Prostate gland (tissue), 2 donors: ENCODE results near the gene PRR19. TPM values are rescaled to one million over a fixed set of nuclear protein-coding genes. Genes with fewer than 3 reads are reported as not detected.
A peak's percentile ranks its signal among the peaks of the same experiment; 100 is the strongest.

ENCODE experiments used
- DNase-seq: peaks from one replicate; pipeline ENCODE4 v3.0.0-alpha.2; 2019; ENCODE audit warnings: low spot score
- H3K27ac ChIP-seq, 2 donors: fragments of 200-600 bp; sonication (generic); 2 replicates each; pipeline ENCODE4 v1.5.1; 2017 to 2019
- H3K27me3 ChIP-seq: fragments of 200-600 bp; sonication (generic); replicated peaks from 2 replicates; pipeline ENCODE4 v1.5.1; 2019; ENCODE audit not compliant: insufficient read depth
- H3K36me3 ChIP-seq, 2 donors: fragments of 200-600 bp; sonication (generic); 1 replicate in 1 of 2; 2 replicates in 1 of 2; pipeline versions ENCODE4 v1.5.1 to v1.8.1; 2017 to 2019
- H3K4me1 ChIP-seq: fragments of 200-600 bp; sonication (generic); replicated peaks from 2 replicates; pipeline ENCODE4 v1.5.1; 2019
- H3K4me3 ChIP-seq, 2 donors: fragments of 200-600 bp; sonication (generic); 2 replicates each; pipeline ENCODE4 v1.5.1; 2017 to 2019
- H3K9me3 ChIP-seq: fragments of 200-600 bp; sonication (generic); 2 replicates; pipeline ENCODE4 v1.5.1; 2017
- POLR2A ChIP-seq: fragments of 450-650 bp; IDR thresholded peaks from one replicate; pipeline ENCODE4 v1.6.1; 2016; ENCODE audit warnings: antibody characterized with exemption, mild to moderate bottlenecking
- POLR2AphosphoS5 ChIP-seq: sonication (generic); formaldehyde crosslinking; IDR thresholded peaks from one replicate; pipeline ENCODE4 v1.6.1; 2017; ENCODE audit warnings: antibody characterized with exemption
- WGBS: methylation state at CpG from one replicate; pipeline ENCODE4 v1.1.5; 2018; 5-methylcytosine and 5-hydroxymethylcytosine counted together
- intact Hi-C: fragments of 100-400 bp; cut with DNase I; formaldehyde crosslinking; loops from one replicate; pipeline ENCODE4 v1.14.2; 2022
- total RNA-seq, 2 donors: library from RNA; depleted of rRNA; stranded (reverse); fragments of >200 nt; gene quantifications; one replicate each; pipeline ENCODE4 v1.1.0, GENCODE V29; 2016
- TF ChIP-seq, protein P1 (sequence below), 4 experiments: fragments of 200-600 bp in 2 of 4; fragments of 450-650 bp in 2 of 4; sonication (generic) in 2 of 4; IDR thresholded peaks; 1 replicate in 3 of 4; 2 replicates in 1 of 4; pipeline ENCODE4 v1.5.1; 2016 to 2019; ENCODE audit warnings: antibody characterized with exemption in 4 of 4, mild to moderate bottlenecking in 2 of 4, moderate library complexity in 2 of 4

PRR19 gene
- total RNA-seq, 2 donors from 2014 or later = 0.32 to 8.4 TPM

DNA sequence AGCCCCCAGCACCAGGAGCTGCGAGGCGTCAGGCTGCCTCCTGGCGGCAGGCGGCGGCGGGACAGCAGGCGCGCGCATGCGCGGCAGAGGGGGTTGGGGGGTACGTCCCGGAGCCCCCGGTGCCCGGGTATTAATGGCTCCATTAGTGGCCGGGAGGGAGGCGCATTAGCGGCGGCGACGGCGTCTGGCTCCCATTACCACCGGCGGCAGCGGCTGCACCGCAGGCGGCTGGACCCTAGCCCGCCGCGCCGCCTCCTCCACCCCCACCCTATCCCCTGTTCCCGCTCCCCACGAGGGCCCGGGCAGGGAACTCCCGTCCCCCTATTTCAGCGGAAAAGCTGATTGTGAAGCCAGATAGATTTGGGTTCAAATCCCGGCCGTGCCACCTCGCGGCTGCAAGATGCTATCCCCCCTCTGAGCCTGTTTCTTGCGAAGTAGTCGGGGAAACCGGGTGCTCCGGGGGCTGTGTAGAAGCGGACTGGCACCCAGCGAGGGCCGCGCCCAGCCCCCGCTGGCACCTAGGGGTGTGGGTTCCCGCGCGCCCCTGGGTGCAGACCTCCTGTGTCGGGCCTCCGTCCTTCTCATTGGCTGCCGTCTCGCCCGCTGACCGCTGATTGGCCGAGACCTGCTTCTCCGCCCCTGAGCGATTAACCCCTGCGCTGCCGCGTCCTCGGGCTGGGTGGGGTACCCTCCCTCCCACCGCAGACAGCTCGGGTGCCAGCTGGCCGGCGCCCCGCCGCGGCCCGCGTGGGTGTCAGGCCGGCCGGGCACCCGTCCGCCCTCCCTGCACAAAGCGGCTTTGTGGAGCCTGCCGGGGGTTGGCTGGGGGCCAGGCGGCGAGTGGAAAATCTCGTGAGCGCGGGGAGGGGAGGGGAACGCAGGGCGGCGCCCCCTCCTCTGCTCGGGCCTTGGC is 21.8 kb upstream of the PRR19 start:
- Histone ChIP-seq H3K9me3 (no peaks in the 10 kb centered on the region), H3K27me3 (no peaks in the 10 kb centered on the region), H3K4me1 (peaks cover 33% of the 10 kb centered on the region), H3K4me3 (peak overlapping the region; percentile 51 to 84), H3K27ac (peak overlapping the region; percentile 91 to 98), H3K36me3 (no peaks in the 10 kb centered on the region)
- WGBS = under 1% methylated on average over 47 of the region's 89 CpGs
- intact Hi-C loops = loop anchor here (2.0 kb wide), 1 partner anchor 33 kb away; no protein-coding TSS in a partner anchor
- TF ChIP-seq, protein P1, sequence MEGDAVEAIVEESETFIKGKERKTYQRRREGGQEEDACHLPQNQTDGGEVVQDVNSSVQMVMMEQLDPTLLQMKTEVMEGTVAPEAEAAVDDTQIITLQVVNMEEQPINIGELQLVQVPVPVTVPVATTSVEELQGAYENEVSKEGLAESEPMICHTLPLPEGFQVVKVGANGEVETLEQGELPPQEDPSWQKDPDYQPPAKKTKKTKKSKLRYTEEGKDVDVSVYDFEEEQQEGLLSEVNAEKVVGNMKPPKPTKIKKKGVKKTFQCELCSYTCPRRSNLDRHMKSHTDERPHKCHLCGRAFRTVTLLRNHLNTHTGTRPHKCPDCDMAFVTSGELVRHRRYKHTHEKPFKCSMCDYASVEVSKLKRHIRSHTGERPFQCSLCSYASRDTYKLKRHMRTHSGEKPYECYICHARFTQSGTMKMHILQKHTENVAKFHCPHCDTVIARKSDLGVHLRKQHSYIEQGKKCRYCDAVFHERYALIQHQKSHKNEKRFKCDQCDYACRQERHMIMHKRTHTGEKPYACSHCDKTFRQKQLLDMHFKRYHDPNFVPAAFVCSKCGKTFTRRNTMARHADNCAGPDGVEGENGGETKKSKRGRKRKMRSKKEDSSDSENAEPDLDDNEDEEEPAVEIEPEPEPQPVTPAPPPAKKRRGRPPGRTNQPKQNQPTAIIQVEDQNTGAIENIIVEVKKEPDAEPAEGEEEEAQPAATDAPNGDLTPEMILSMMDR (IDR thresholded peaks at IDR 0.05) = peak; percentile 78 to 97 (median 92)
- TF ChIP-seq POLR2AphosphoS5 (peak; percentile 76), POLR2A (peak; percentile 75)
- peak; percentile 92 for DNase-seq

GRCh38 chr19:42280815-42281145 is 21.2 kb upstream of the PRR19 start:
- WGBS = 2% methylated on average over 18 of the region's 20 CpGs
- Histone ChIP-seq H3K4me1 (peaks cover 40% of the 10 kb centered on the region), H3K27me3 (no peaks in the 10 kb centered on the region), H3K27ac (peak overlapping the region; percentile 91 to 98), H3K36me3 (no peaks in the 10 kb centered on the region), H3K4me3 (peak overlapping the region; percentile 51 to 84), H3K9me3 (no peaks in the 10 kb centered on the region)
- intact Hi-C loops = no loop called here
- TF ChIP-seq, protein P1 (IDR thresholded peaks at IDR 0.05) = no peak
- no peak for TF ChIP-seq POLR2A
- TF ChIP-seq POLR2AphosphoS5 = no peak
- DNase-seq = no peak

GRCh38 chr19:42281146-42281826 is 20.6 kb upstream of the PRR19 start:
- no peaks in the 10 kb centered on the region for H3K27me3 ChIP-seq
- no peaks in the 10 kb centered on the region for H3K36me3 ChIP-seq
- intact Hi-C loops = no loop called here
- H3K4me1 ChIP-seq = peaks cover 45% of the 10 kb centered on the region
- TF ChIP-seq, protein P1 (IDR thresholded peaks at IDR 0.05) = peak in 2 of 4 experiments; percentile 22 to 25
- TF ChIP-seq POLR2AphosphoS5 (peak; percentile 45), POLR2A (peak; percentile 41)
- peak; percentile 78 for DNase-seq
- H3K4me3 ChIP-seq = peak overlapping the region; percentile 51 to 84
- no peaks in the 10 kb centered on the region for H3K9me3 ChIP-seq
- H3K27ac ChIP-seq = peak overlapping the region; percentile 91 to 98
- 5% methylated on average over 24 of the region's 25 CpGs for WGBS

- intact Hi-C loops = loop anchor here (2.0 kb wide), 1 partner anchor 13 kb away; the partner anchor contains the start of gene CIC
- no peaks in the 10 kb centered on the region for H3K36me3 ChIP-seq
- DNase-seq = no peak
- no peaks in the 10 kb centered on the region for H3K27me3 ChIP-seq
- WGBS = 25% methylated on average over 7 of the region's 7 CpGs
- peaks cover 45% of the 10 kb centered on the region for H3K4me1 ChIP-seq
- H3K9me3 ChIP-seq = no peaks in the 10 kb centered on the region
- TF ChIP-seq POLR2A = no peak
- TF ChIP-seq, protein P1 (IDR thresholded peaks at IDR 0.05) = no peak
- no peak for TF ChIP-seq POLR2AphosphoS5
- peak overlapping the region; percentile 51 to 84 for H3K4me3 ChIP-seq
- H3K27ac ChIP-seq = peak overlapping the region; percentile 91 to 98
Observed at GRCh38 chr19:42281827-42282762, 19.8 kb upstream of the PRR19 start.
